Loucy (cell line): ENCODE measurements around the gene MRPS26.

ENCODE experiments used
- CTCF ChIP-seq: fragments of 200-600 bp; sonication (generic); conservative IDR thresholded peaks from 2 replicates; pipeline ENCODE4 v1.5.1; 2014; ENCODE audit warnings: mild to moderate bottlenecking, antibody characterized with exemption, low read length
- EZH2phosphoT487 ChIP-seq: fragments of 200-600 bp; IDR thresholded peaks from 2 replicates; pipeline ENCODE4 v1.6.1; 2018; ENCODE audit warnings: antibody characterized with exemption, mild to moderate bottlenecking, moderate library complexity, borderline replicate concordance

- TF ChIP-seq CTCF (no peak), EZH2phosphoT487 (no peak)
Measured at GRCh38 chr20:3039426-3039825, 6.4 kb upstream of the MRPS26 start.
